Chondrocyte (in vitro differentiated cells): ENCODE measurements around the gene CELF2. TPM values are rescaled to one million over a fixed set of nuclear protein-coding genes. Genes with fewer than 3 reads are reported as not detected.

ENCODE experiments used
- DNase-seq: peaks from one replicate; pipeline ENCODE4 v3.0.0; 2021; ENCODE audit warnings: mixed read lengths, low spot score
- H3K27ac Mint-ChIP-seq: one replicate; pipeline ENCODE4 v1.8.0; 2021; ENCODE audit warnings: mild to moderate bottlenecking, moderate library complexity, mixed read lengths; ENCODE audit not compliant: unreplicated experiment
- H3K27me3 Mint-ChIP-seq: 2 replicates; pipeline ENCODE4 v1.8.0; 2021; ENCODE audit warnings: low read depth, mixed read lengths
- H3K36me3 Mint-ChIP-seq: 2 replicates; pipeline ENCODE4 v1.8.0; 2021; ENCODE audit warnings: low read depth, mixed read lengths
- H3K4me1 Mint-ChIP-seq: 2 replicates; pipeline ENCODE4 v1.8.0; 2021; ENCODE audit warnings: low read depth, mild to moderate bottlenecking, mixed read lengths
- H3K4me3 Mint-ChIP-seq: one replicate; pipeline ENCODE4 v1.8.0; 2021; ENCODE audit warnings: mild to moderate bottlenecking, moderate library complexity, mixed read lengths; ENCODE audit not compliant: unreplicated experiment
- H3K9me3 Mint-ChIP-seq: 2 replicates; pipeline ENCODE4 v1.8.0; 2021; ENCODE audit warnings: low read depth, mixed read lengths
- total RNA-seq: library from RNA; stranded (reverse); gene quantifications from 3 replicates; pipeline ENCODE4 v1.2.1, GENCODE V29; 2021
- TF ChIP-seq, protein P1 (sequence below): fragments of 200-600 bp; sonication (generic); IDR thresholded peaks from 2 replicates; pipeline ENCODE4 v1.5.0; 2021; ENCODE audit warnings: antibody characterized with exemption, mild to moderate bottlenecking, moderate library complexity

The CELF2 gene
- total RNA-seq, 1 donor from 2014 or later: 44.3 TPM

DNA sequence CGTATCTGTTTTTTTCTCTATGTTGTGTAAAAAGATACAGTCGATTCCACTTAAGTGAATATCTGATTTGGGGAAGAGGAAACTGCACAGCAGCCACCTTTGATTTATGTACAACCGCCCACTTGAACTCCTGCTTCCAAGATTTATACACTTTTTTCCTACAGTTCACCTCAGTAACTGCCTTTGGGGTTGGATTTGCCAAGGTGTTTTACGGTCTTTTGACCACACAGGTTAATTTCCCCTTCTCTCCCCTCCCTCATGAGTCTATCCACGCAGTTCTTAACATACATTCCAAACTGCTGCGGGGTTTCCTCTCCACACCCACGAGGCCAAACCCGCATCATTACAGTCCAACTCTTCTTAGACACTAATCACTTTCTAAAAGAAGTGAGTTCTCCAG lies 316.8 kb downstream of the CELF2 start:
- Mint-ChIP-seq H3K4me1 (peaks cover 15% of the 10 kb centered on the region), H3K9me3 (no peaks in the 10 kb centered on the region), H3K27ac (no peak overlapping the region), H3K27me3 (peaks cover 1% of the 10 kb centered on the region), H3K4me3 (no peak overlapping the region), H3K36me3 (peaks cover 12% of the 10 kb centered on the region)
- DNase-seq: no peak
- TF ChIP-seq, protein P1, sequence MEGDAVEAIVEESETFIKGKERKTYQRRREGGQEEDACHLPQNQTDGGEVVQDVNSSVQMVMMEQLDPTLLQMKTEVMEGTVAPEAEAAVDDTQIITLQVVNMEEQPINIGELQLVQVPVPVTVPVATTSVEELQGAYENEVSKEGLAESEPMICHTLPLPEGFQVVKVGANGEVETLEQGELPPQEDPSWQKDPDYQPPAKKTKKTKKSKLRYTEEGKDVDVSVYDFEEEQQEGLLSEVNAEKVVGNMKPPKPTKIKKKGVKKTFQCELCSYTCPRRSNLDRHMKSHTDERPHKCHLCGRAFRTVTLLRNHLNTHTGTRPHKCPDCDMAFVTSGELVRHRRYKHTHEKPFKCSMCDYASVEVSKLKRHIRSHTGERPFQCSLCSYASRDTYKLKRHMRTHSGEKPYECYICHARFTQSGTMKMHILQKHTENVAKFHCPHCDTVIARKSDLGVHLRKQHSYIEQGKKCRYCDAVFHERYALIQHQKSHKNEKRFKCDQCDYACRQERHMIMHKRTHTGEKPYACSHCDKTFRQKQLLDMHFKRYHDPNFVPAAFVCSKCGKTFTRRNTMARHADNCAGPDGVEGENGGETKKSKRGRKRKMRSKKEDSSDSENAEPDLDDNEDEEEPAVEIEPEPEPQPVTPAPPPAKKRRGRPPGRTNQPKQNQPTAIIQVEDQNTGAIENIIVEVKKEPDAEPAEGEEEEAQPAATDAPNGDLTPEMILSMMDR: no peak

DNA sequence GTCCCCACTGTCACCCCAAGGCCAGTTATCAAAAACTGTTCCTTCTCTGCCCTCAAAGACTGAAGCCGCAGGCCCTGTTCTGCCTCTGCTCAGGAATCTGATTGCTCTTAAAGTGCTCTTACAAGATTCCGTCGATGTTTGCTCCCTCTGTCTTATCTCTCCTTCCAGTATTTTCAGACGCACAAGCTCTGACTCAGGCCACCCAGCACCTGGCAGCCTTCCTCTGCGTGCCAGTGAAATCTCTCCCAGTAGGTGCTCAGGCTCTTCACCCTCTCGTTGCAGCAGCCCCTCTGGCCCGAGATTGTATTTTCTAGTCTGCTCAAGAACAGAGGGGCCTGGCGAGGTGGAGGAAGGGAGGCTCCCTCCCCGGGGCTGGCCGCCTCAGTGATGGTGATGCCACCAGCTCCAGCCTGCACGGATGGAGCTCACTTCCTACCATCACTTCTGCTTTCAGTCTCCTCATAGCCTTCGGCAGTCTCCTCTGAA lies 317.5 kb downstream of the CELF2 start:
- no peak for DNase-seq
- TF ChIP-seq, protein P1: no peak
- H3K4me3 Mint-ChIP-seq: no peak overlapping the region
- H3K9me3 Mint-ChIP-seq: no peaks in the 10 kb centered on the region
- peaks cover 12% of the 10 kb centered on the region for H3K36me3 Mint-ChIP-seq
- H3K27me3 Mint-ChIP-seq: peaks cover 1% of the 10 kb centered on the region
- H3K4me1 Mint-ChIP-seq: peaks cover 13% of the 10 kb centered on the region
- no peak overlapping the region for H3K27ac Mint-ChIP-seq

GRCh38 chr10:11335881-11336430 lies 318.3 kb downstream of the CELF2 start:
- H3K36me3 Mint-ChIP-seq: peaks cover 12% of the 10 kb centered on the region
- TF ChIP-seq, protein P1: no peak
- no peak for DNase-seq
- peaks cover 8% of the 10 kb centered on the region for H3K4me1 Mint-ChIP-seq
- no peak overlapping the region for H3K27ac Mint-ChIP-seq
- H3K27me3 Mint-ChIP-seq: peaks cover 4% of the 10 kb centered on the region
- H3K9me3 Mint-ChIP-seq: no peaks in the 10 kb centered on the region
- no peak overlapping the region for H3K4me3 Mint-ChIP-seq

DNA sequence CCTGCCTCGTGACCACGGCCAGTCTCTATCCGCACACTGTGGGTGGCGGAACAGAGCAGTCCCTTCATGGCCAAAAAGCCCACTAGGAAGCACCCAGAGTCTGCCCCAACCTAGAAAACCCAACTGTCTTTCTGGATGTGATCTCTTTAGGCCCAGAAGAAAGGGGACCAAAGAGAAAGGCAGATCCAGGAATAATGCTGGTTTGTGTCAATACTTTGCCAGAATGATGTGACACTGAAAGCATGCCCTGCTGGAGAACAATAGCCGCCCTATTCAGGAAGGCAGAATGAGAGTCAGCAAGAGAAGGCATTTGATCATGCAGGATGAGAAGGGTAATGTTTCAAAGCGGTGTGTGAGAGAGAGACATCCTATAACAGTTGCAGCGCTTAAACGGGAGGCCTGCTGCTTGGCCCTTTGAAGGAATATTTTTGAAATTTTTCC lies 319.1 kb downstream of the CELF2 start:
- Mint-ChIP-seq H3K36me3 (peaks cover 12% of the 10 kb centered on the region), H3K27me3 (peaks cover 8% of the 10 kb centered on the region), H3K9me3 (no peaks in the 10 kb centered on the region), H3K27ac (no peak overlapping the region), H3K4me3 (no peak overlapping the region), H3K4me1 (peaks cover 5% of the 10 kb centered on the region)
- TF ChIP-seq, protein P1: no peak
- no peak for DNase-seq

DNA sequence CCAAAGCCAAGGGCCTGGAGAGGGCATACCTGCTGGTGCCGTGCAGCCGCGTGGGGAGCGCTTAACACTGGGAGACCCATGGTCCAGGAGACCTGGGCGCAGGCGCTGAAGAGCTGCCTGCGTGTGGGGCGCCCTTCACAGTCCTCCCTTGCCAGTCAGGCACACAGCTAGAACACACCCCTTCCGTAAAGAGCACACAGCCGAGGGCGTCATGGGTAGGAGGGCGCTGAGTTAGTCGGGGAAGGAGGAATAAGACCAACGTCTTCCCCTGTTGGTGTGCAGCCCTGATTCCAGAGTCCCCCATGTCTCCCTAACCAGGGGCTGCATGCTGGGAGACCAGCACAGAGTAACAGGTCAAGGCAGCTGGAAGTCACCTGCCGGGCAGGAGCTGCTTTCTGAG lies 319.8 kb downstream of the CELF2 start:
- H3K9me3 Mint-ChIP-seq: no peaks in the 10 kb centered on the region
- H3K4me1 Mint-ChIP-seq: peaks cover 2% of the 10 kb centered on the region
- TF ChIP-seq, protein P1: no peak
- H3K27ac Mint-ChIP-seq: no peak overlapping the region
- peaks cover 8% of the 10 kb centered on the region for H3K27me3 Mint-ChIP-seq
- no peak overlapping the region for H3K4me3 Mint-ChIP-seq
- DNase-seq: no peak
- H3K36me3 Mint-ChIP-seq: peaks cover 12% of the 10 kb centered on the region
